Mammary epithelial cell (primary cell): ENCODE results near the gene OSER1.

Source experiments
- EZH2 ChIP-seq: IDR thresholded peaks from 2 replicates; pipeline ENCODE4 v1.6.1; 2012; ENCODE audit warnings: low read length, inconsistent platforms, borderline replicate concordance
- TF ChIP-seq, protein P1 (sequence below), 2 donors: IDR thresholded peaks in 1 of 2; conservative IDR thresholded peaks in 1 of 2; 2 replicates each; pipeline ENCODE4 v1.5.1; 2011 to 2012; ENCODE audit warnings: inconsistent platforms in 2 of 2, low read length in 2 of 2, mild to moderate bottlenecking in 2 of 2, control low read depth in 1 of 2, low read depth in 1 of 2; ENCODE audit not compliant: insufficient read depth in 1 of 2; ENCODE audit errors: extremely low read depth in 1 of 2

DNA sequence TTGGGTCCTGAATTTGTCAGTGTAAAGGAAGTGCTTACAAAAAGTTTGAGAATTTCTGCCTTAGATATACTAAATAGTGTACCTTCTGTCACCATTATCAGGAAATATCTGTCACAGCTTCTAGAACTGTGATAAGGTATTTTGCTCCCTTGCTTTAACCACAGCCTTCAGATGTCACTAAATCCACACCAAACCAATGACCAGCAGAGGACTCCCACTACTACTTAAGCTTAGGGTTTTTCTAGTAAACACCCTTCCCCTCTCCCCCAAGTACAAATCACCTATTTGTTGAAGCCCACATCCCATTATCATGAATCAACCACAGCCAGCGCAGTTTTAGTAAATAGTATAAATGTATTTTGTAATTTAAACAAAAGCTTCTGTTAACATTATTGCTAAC, 15.0 kb downstream of the OSER1 start:
- no peak for TF ChIP-seq EZH2
- TF ChIP-seq, protein P1, sequence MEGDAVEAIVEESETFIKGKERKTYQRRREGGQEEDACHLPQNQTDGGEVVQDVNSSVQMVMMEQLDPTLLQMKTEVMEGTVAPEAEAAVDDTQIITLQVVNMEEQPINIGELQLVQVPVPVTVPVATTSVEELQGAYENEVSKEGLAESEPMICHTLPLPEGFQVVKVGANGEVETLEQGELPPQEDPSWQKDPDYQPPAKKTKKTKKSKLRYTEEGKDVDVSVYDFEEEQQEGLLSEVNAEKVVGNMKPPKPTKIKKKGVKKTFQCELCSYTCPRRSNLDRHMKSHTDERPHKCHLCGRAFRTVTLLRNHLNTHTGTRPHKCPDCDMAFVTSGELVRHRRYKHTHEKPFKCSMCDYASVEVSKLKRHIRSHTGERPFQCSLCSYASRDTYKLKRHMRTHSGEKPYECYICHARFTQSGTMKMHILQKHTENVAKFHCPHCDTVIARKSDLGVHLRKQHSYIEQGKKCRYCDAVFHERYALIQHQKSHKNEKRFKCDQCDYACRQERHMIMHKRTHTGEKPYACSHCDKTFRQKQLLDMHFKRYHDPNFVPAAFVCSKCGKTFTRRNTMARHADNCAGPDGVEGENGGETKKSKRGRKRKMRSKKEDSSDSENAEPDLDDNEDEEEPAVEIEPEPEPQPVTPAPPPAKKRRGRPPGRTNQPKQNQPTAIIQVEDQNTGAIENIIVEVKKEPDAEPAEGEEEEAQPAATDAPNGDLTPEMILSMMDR (conservative IDR thresholded peaks at IDR 0.05 in 1 of 2, IDR thresholded peaks at IDR 0.05 in 1 of 2; ENCODE audit: extremely low read depth in 1 of 2, insufficient read depth in 1 of 2, low read depth in 1 of 2, low read length in 2 of 2): no peak
